Ammon's horn (tissue), 1 donor: ENCODE measurements around the gene SOST.
A peak's percentile ranks its signal among the peaks of the same experiment; 100 is the strongest.

ENCODE experiments used
- DNase-seq: peaks from one replicate; pipeline ENCODE4 v3.0.0-alpha.2; 2016; ENCODE audit warnings: low spot score

Gene SOST

GRCh38 chr17:43741636-43742035 is 17.0 kb downstream of the SOST start:
- no peak for DNase-seq

GRCh38 chr17:43740541-43740940 is 18.1 kb downstream of the SOST start:
- DNase-seq = no peak

GRCh38 chr17:43737722-43738121 is 20.9 kb downstream of the SOST start:
- DNase-seq = no peak

GRCh38 chr17:43736389-43736788 is 22.2 kb downstream of the SOST start:
- no peak for DNase-seq

GRCh38 chr17:43734376-43734775 is 24.2 kb downstream of the SOST start:
- DNase-seq = peak; percentile 33

GRCh38 chr17:43733956-43734355 is 24.6 kb downstream of the SOST start:
- DNase-seq = no peak

- no peak for DNase-seq
These were observed 25.6 kb downstream of the SOST start for GRCh38 chr17:43732958-43733357.

GRCh38 chr17:43728081-43728480 is 30.5 kb downstream of the SOST start:
- DNase-seq = no peak

GRCh38 chr17:43723697-43724359 is 34.8 kb downstream of the SOST start:
- DNase-seq = no peak

GRCh38 chr17:43722870-43723665 is 35.5 kb downstream of the SOST start:
- no peak for DNase-seq

- DNase-seq = no peak
These were observed 36.3 kb downstream of the SOST start for GRCh38 chr17:43722269-43722619.

- no peak for DNase-seq
These were observed 36.9 kb downstream of the SOST start for GRCh38 chr17:43721537-43722268.

- DNase-seq = peak; percentile 86
These were observed 38.1 kb downstream of the SOST start for GRCh38 chr17:43720311-43721060.

- peak; percentile 20 for DNase-seq
These were observed 39.0 kb downstream of the SOST start for GRCh38 chr17:43719578-43719977.

- DNase-seq = no peak
These were observed 40.0 kb downstream of the SOST start for GRCh38 chr17:43718544-43718943.

GRCh38 chr17:43717913-43718312 is 40.7 kb downstream of the SOST start:
- no peak for DNase-seq

GRCh38 chr17:43714465-43715149 is 44.0 kb downstream of the SOST start:
- DNase-seq = no peak

GRCh38 chr17:43713494-43714162 is 45.0 kb downstream of the SOST start:
- DNase-seq = no peak

- no peak for DNase-seq
These were observed 46.2 kb downstream of the SOST start for GRCh38 chr17:43712397-43712796.

- no peak for DNase-seq
These were observed 48.5 kb downstream of the SOST start for GRCh38 chr17:43710101-43710500.

- DNase-seq = no peak
These were observed 49.4 kb downstream of the SOST start for GRCh38 chr17:43709210-43709609.
